ENCODE data around the gene EMSY. TPM values are rescaled to one million over a fixed set of nuclear protein-coding genes. Genes with fewer than 3 reads are reported as not detected.

The EMSY gene
- polyA plus RNA-seq, 1 donor from 2014 or later, result 25.0 TPM

- no peak overlapping the region for H2AFZ ChIP-seq (ENCODE audit: low read depth, low read length)
- H3K27ac ChIP-seq (ENCODE audit: low read length), result no peak overlapping the region
- H3K9me3 ChIP-seq (ENCODE audit: low read length), result no peaks in the 10 kb centered on the region
- TF ChIP-seq EZH2 (IDR thresholded peaks at IDR 0.05; ENCODE audit: borderline replicate concordance, insufficient read depth, low read length, poor library complexity, severe bottlenecking) (no peak), TAF1 (IDR thresholded peaks at IDR 0.05; ENCODE audit: low read depth) (no peak), CTCF (IDR thresholded peaks at IDR 0.05; ENCODE audit: poor library complexity, severe bottlenecking) (no peak), SMC3 (conservative IDR thresholded peaks at IDR 0.05; ENCODE audit: poor library complexity) (no peak), EP300 (conservative IDR thresholded peaks at IDR 0.05; ENCODE audit: poor library complexity, severe bottlenecking) (no peak), REST (IDR thresholded peaks at IDR 0.05; ENCODE audit: borderline replicate concordance) (no peak), POLR2AphosphoS5 (IDR thresholded peaks at IDR 0.05) (no peak), RAD21 (conservative IDR thresholded peaks at IDR 0.05) (no peak), MXI1 (conservative IDR thresholded peaks at IDR 0.05; ENCODE audit: poor library complexity, severe bottlenecking) (no peak)
- no peaks in the 10 kb centered on the region for H4K20me1 ChIP-seq (ENCODE audit: insufficient read depth)
- no peaks in the 10 kb centered on the region for H3F3A ChIP-seq (ENCODE audit: insufficient read depth, low read length, poor library complexity, severe bottlenecking)
- H3K4me3 ChIP-seq (ENCODE audit: low read length), result no peak overlapping the region
- H3K4me2 ChIP-seq (ENCODE audit: low read length), result no peak overlapping the region
- peaks cover 7% of the 10 kb centered on the region for H3K36me3 ChIP-seq (ENCODE audit: insufficient read depth, low read length)
- H3K9me2 ChIP-seq (ENCODE audit: insufficient read depth, low read length), result no peaks in the 10 kb centered on the region
- no peaks in the 10 kb centered on the region for H3K79me2 ChIP-seq (replicated peaks; ENCODE audit: insufficient read depth, low read length)
- H3K9ac ChIP-seq (ENCODE audit: low read length), result no peak overlapping the region
- H3K27me3 ChIP-seq (ENCODE audit: insufficient read depth, low read depth, low read length), result no peaks in the 10 kb centered on the region
These were observed 68.8 kb downstream of the EMSY start for GRCh38 chr11:76513654-76514034.

GRCh38 chr11:76515494-76515893 lies 70.7 kb downstream of the EMSY start:
- H3K9ac ChIP-seq (ENCODE audit: low read length), result no peak overlapping the region
- H3K79me2 ChIP-seq (replicated peaks; ENCODE audit: insufficient read depth, low read length), result no peaks in the 10 kb centered on the region
- H3K27me3 ChIP-seq (ENCODE audit: insufficient read depth, low read depth, low read length), result no peaks in the 10 kb centered on the region
- no peak overlapping the region for H2AFZ ChIP-seq (ENCODE audit: low read depth, low read length)
- H3K4me2 ChIP-seq (ENCODE audit: low read length), result no peak overlapping the region
- H3K9me3 ChIP-seq (ENCODE audit: low read length), result no peaks in the 10 kb centered on the region
- no peak for TF ChIP-seq REST (IDR thresholded peaks at IDR 0.05; ENCODE audit: borderline replicate concordance)
- no peak for TF ChIP-seq POLR2AphosphoS5 (IDR thresholded peaks at IDR 0.05)
- no peak for TF ChIP-seq SMC3 (conservative IDR thresholded peaks at IDR 0.05; ENCODE audit: poor library complexity)
- TF ChIP-seq MXI1 (conservative IDR thresholded peaks at IDR 0.05; ENCODE audit: poor library complexity, severe bottlenecking), result no peak
- no peak for TF ChIP-seq TAF1 (IDR thresholded peaks at IDR 0.05; ENCODE audit: low read depth)
- no peak for TF ChIP-seq RAD21 (conservative IDR thresholded peaks at IDR 0.05)
- TF ChIP-seq EP300 (conservative IDR thresholded peaks at IDR 0.05; ENCODE audit: poor library complexity, severe bottlenecking), result no peak
- no peak for TF ChIP-seq EZH2 (IDR thresholded peaks at IDR 0.05; ENCODE audit: borderline replicate concordance, insufficient read depth, low read length, poor library complexity, severe bottlenecking)
- no peak for TF ChIP-seq CTCF (IDR thresholded peaks at IDR 0.05; ENCODE audit: poor library complexity, severe bottlenecking)
- no peak overlapping the region for H3K4me3 ChIP-seq (ENCODE audit: low read length)
- no peaks in the 10 kb centered on the region for H3F3A ChIP-seq (ENCODE audit: insufficient read depth, low read length, poor library complexity, severe bottlenecking)
- H3K27ac ChIP-seq (ENCODE audit: low read length), result no peak overlapping the region
- no peaks in the 10 kb centered on the region for H4K20me1 ChIP-seq (ENCODE audit: insufficient read depth)
- H3K36me3 ChIP-seq (ENCODE audit: insufficient read depth, low read length), result peaks cover 3% of the 10 kb centered on the region
- no peaks in the 10 kb centered on the region for H3K9me2 ChIP-seq (ENCODE audit: insufficient read depth, low read length)
